Measurements from ENCODE around the gene ZFYVE28.

GRCh38 chr4:2352171-2352570, 66.3 kb downstream of the ZFYVE28 start:
- TF ChIP-seq POLR2AphosphoS5 (IDR thresholded peaks at IDR 0.05; ENCODE audit: low read depth, low read length), result no peak
- no peak for TF ChIP-seq NRF1 (IDR thresholded peaks at IDR 0.05; ENCODE audit: low read depth, low read length)
- no peak for TF ChIP-seq USF2 (IDR thresholded peaks at IDR 0.05; ENCODE audit: borderline replicate concordance, low read depth, low read length)
- TF ChIP-seq CTCF (IDR thresholded peaks at IDR 0.05), result no peak
- TF ChIP-seq SIN3A (IDR thresholded peaks at IDR 0.05; ENCODE audit: borderline replicate concordance, low read depth, low read length), result no peak
- TF ChIP-seq FOSL2 (IDR thresholded peaks at IDR 0.05; ENCODE audit: borderline replicate concordance, low read depth), result no peak
- no peak for TF ChIP-seq SMC3 (IDR thresholded peaks at IDR 0.05; ENCODE audit: low read depth, low read length)
- TF ChIP-seq FOXM1 (IDR thresholded peaks at IDR 0.05; ENCODE audit: low read depth), result no peak
- TF ChIP-seq REST (IDR thresholded peaks at IDR 0.05; ENCODE audit: low read depth, low read length), result no peak

All from SK-N-SH (cell line).